Activated T-helper 17 cell treated with anti-CD3 and anti-CD28 coated beads, Interleukin-2, amount 50 U/mL, for 72 hours (primary cell): ENCODE results near the gene PSME3IP1. TPM values are rescaled to one million over a fixed set of nuclear protein-coding genes. Genes with fewer than 3 reads are reported as not detected.

Source experiments
- ATAC-seq: fragments of 150-1000 bp; cut with Tn5 transposase; replicated peaks from 2 replicates; pipeline ENCODE4 v1.10.0; 2021; ENCODE audit warnings: mild to moderate bottlenecking, moderate library complexity
- H3K27ac Mint-ChIP-seq: one replicate; pipeline ENCODE4 v1.8.0; 2022; ENCODE audit warnings: mixed read lengths
- H3K27me3 Mint-ChIP-seq: one replicate; pipeline ENCODE4 v1.8.0; 2022; ENCODE audit warnings: mixed read lengths
- H3K36me3 Mint-ChIP-seq: one replicate; pipeline ENCODE4 v1.8.0; 2022; ENCODE audit warnings: low read depth, mild to moderate bottlenecking, mixed read lengths
- H3K4me1 Mint-ChIP-seq: one replicate; pipeline ENCODE4 v1.8.0; 2022; ENCODE audit warnings: mixed read lengths
- H3K4me3 Mint-ChIP-seq: one replicate; pipeline ENCODE4 v1.8.0; 2022; ENCODE audit warnings: mild to moderate bottlenecking, mixed read lengths
- H3K9me3 Mint-ChIP-seq: one replicate; pipeline ENCODE4 v1.8.0; 2022; ENCODE audit warnings: mixed read lengths
- total RNA-seq, 2 donors: library from RNA; stranded (reverse); gene quantifications; one replicate each; pipeline ENCODE4 v1.2.3, GENCODE V29; 2022

Gene PSME3IP1
- total RNA-seq, 2 donors from 2014 or later, result 79.0 to 103 TPM

DNA sequence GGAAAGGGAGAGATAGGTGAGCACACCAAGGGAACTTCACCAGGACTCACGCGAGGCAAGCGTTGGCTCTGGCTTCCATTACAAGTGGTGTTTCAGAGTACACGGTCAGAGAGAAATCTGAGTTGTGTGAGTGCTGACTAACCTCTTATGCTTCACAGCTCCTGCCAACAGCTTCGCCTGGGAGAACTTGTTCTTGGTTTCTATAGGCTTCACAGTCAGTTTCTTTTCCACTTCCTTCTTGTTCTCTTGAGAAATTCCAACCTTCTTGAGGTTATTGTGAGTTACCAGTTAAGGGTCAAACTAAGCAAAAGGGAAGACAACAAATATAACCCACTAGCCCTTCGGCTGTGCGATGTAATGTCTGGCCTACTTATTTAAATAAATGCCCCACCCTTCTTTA lies 18.9 kb downstream of the PSME3IP1 start:
- H3K36me3 Mint-ChIP-seq, result peaks cover 96% of the 10 kb centered on the region
- no peak for ATAC-seq
- no peak overlapping the region for H3K27ac Mint-ChIP-seq
- no peaks in the 10 kb centered on the region for H3K9me3 Mint-ChIP-seq
- no peak overlapping the region for H3K4me3 Mint-ChIP-seq
- H3K27me3 Mint-ChIP-seq, result no peaks in the 10 kb centered on the region
- peaks cover 5% of the 10 kb centered on the region for H3K4me1 Mint-ChIP-seq

DNA sequence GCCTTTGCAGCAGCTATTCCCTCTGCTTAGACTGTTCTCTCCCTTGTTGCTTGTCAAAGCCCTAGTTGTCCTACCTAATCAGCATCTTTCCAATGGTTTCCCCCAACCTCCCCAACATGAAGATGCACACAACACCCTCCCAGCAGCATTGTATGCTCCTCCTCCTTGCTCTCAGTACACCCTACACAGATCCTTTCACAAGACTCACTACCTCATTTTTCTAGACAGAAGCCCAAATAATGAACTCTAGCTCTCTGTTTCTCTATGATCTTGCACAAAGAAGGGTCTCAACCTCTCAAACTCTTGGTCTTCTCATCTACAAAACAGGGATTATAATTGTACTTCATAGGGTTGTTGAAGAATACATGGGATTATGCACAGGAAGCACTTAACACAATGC lies 19.4 kb downstream of the PSME3IP1 start:
- no peaks in the 10 kb centered on the region for H3K27me3 Mint-ChIP-seq
- H3K27ac Mint-ChIP-seq, result no peak overlapping the region
- no peaks in the 10 kb centered on the region for H3K9me3 Mint-ChIP-seq
- no peak overlapping the region for H3K4me3 Mint-ChIP-seq
- H3K4me1 Mint-ChIP-seq, result peaks cover 5% of the 10 kb centered on the region
- ATAC-seq, result no peak
- H3K36me3 Mint-ChIP-seq, result peaks cover 96% of the 10 kb centered on the region

DNA sequence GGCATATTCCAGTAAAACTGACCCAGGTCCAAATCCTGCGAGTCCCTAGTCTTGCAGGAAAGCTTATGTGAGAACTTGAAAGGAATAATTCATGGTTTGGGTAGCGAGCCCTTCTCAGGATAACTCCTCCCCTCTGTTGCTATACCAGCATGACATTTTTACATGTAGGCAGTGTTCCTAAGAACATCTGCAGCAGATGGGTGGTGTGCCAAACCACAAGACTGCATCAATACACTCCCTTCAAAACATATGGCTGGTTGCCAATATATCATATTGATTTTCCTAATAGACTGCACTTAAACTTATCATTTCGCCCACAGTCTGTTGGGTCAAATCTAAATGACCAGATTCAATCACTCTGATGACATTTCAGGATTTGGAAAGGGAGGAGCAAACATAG lies 19.9 kb downstream of the PSME3IP1 start:
- Mint-ChIP-seq H3K27me3 (no peaks in the 10 kb centered on the region), H3K4me3 (no peak overlapping the region), H3K9me3 (no peaks in the 10 kb centered on the region), H3K36me3 (peaks cover 96% of the 10 kb centered on the region), H3K4me1 (peaks cover 5% of the 10 kb centered on the region), H3K27ac (no peak overlapping the region)
- ATAC-seq, result no peak

DNA sequence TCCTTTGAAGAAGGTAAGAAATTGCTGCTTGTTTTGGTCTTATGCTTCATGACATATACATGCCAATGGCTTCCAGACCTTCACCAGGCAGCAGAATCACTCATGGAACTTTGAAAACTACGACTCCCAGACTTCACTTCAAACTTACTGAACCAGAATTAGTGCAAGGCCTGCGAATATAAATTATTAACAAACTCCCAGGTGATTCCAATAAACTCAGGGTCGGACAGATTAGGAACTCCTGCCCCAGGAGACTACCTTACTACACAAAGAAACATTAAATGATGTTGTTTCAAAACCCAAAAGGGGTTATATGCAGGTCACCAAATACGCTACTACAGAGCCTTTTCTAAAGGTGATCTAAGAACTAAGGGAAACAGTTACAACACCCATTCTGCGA lies 20.4 kb downstream of the PSME3IP1 start:
- Mint-ChIP-seq H3K9me3 (no peaks in the 10 kb centered on the region), H3K4me3 (no peak overlapping the region), H3K36me3 (peaks cover 96% of the 10 kb centered on the region), H3K27ac (no peak overlapping the region), H3K27me3 (no peaks in the 10 kb centered on the region), H3K4me1 (peaks cover 5% of the 10 kb centered on the region)
- ATAC-seq, result no peak

DNA sequence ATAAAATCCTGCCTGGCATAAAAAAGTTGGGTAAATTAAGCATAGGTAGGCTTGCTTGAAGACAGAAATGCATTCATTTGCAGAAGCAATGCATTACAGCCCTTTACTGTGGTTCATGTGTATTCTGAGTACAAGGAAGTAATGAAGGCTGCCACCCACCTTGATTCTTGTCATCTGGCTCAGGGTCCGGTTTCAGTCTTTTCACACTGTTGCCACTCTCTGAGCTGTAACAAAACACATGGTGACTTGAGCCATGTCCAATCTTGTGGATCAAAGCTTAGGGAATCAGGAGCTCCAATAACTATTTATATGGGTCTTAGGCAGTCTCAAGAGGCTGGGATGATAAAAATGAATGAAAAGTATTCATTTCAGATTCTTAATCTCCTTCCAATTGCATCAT lies 22.0 kb downstream of the PSME3IP1 start:
- ATAC-seq, result no peak
- Mint-ChIP-seq H3K4me1 (peaks cover 5% of the 10 kb centered on the region), H3K27ac (no peak overlapping the region), H3K27me3 (no peaks in the 10 kb centered on the region), H3K36me3 (peaks cover 94% of the 10 kb centered on the region), H3K4me3 (no peak overlapping the region), H3K9me3 (no peaks in the 10 kb centered on the region)

DNA sequence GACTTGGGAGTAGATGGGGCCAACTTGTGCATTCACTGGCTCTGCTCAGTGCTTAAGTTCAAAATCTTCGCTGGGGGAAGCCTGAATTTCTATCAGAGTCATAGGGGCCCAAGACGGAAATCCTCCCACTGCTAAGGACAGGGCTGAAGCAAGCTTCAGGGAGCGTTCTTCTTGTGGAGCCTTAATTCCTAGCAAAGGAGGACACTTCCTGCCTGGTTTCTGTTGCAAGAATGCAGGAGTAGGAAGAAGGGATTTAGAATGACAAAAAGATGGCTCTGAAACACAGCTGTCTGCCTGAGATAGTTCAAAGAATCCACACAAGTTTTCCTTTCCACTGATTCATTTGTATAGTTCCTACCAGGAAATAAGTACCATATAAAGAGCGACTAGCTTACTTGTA lies 26.4 kb downstream of the PSME3IP1 start:
- no peaks in the 10 kb centered on the region for H3K27me3 Mint-ChIP-seq
- peaks cover 96% of the 10 kb centered on the region for H3K36me3 Mint-ChIP-seq
- no peaks in the 10 kb centered on the region for H3K9me3 Mint-ChIP-seq
- ATAC-seq, result no peak
- no peak overlapping the region for H3K4me3 Mint-ChIP-seq
- H3K4me1 Mint-ChIP-seq, result no peaks in the 10 kb centered on the region
- no peak overlapping the region for H3K27ac Mint-ChIP-seq

DNA sequence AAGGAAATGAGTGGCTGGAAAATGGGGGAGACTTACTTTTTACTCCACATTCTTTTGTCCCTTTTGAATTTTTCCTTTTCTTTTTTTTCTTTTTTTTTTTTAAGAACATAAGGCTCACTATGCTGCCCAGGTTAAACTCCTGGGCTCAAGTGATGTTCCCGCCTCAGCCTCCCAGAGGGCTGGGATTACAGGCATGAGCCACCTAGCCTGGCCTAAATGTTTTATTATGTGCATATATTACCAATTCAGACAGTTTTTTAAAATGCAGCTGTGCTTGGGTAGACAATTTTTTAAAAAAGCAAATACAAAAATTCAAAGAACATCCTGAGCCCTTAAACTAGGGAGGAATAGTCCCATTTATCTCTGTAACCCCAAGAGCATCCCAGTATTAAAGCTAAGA lies 28.3 kb downstream of the PSME3IP1 start:
- Mint-ChIP-seq H3K9me3 (no peaks in the 10 kb centered on the region), H3K4me3 (no peak overlapping the region), H3K4me1 (no peaks in the 10 kb centered on the region), H3K27ac (no peak overlapping the region), H3K36me3 (peaks cover 96% of the 10 kb centered on the region), H3K27me3 (no peaks in the 10 kb centered on the region)
- ATAC-seq, result no peak

DNA sequence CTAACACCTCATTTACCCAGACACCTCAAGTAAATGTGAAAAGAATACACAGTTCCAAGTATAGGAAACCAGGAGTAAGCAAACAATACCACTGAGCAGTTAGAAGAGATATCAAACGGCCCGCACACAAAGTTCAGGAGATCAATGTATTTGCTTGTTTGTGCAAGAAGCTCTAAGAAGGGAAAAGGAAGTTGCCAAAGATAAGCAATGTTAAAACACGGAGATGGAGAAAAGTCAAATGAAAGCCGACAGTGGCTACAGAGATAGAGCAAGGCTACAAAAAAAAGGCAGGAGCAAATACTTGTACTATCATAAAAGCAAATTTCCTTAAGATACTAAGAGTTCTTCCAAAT lies 29.5 kb downstream of the PSME3IP1 start:
- Mint-ChIP-seq H3K27ac (no peak overlapping the region), H3K36me3 (peaks cover 87% of the 10 kb centered on the region), H3K4me3 (no peak overlapping the region), H3K27me3 (no peaks in the 10 kb centered on the region), H3K9me3 (no peaks in the 10 kb centered on the region), H3K4me1 (no peaks in the 10 kb centered on the region)
- ATAC-seq, result no peak

DNA sequence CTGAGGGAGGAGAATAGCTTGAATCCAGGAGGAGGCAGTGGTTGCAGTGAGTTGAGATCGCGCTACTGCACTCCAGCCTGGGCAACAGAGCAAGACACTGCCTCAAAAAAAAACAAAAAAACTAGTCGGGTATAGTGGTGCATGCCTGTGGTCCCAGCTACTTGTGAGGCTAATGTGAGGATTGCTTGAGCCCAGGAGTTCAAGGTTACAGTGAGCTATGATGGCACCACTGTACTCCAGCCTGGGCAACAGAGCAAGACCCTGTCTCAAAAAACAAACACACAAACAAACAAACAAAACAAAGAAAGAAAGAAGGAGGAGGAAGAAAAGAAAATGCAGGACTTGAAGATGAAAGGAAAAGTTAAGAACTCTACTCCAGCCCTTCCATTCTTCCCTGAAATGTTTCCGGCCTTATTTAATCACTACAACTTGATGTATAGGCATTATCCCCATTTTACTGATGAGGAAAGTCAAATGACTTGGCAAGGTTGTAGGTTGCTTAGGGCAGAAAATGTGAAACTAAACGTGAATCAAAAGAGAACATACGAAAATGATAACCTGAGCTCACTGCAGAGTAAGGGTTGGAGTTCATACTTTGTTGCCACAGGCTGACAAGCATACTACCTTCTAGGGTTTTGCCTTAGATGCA lies 30.0 kb downstream of the PSME3IP1 start:
- Mint-ChIP-seq H3K9me3 (no peaks in the 10 kb centered on the region), H3K4me1 (no peaks in the 10 kb centered on the region), H3K27ac (no peak overlapping the region), H3K36me3 (peaks cover 82% of the 10 kb centered on the region), H3K27me3 (no peaks in the 10 kb centered on the region), H3K4me3 (no peak overlapping the region)
- no peak for ATAC-seq

DNA sequence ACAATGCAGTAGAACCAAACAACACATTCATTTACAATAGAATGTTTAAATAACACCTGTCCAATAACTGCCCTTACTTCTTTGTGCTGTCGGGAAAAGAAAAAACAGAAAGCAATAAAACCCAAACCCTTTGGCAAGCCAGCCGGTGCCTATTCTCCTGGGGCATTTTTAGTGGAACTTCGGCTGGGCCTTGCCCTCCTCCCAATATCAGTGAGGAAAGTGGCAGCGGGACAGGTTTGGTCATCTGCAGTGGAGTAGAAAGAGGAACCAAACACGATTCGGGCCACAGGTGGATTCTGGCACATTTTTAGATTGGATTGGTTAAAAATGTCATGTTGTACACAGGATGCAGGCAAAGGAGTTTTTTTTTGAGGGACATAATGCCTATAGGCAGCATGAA lies 32.0 kb downstream of the PSME3IP1 start:
- no peak for ATAC-seq
- H3K36me3 Mint-ChIP-seq, result peaks cover 64% of the 10 kb centered on the region
- no peak overlapping the region for H3K4me3 Mint-ChIP-seq
- H3K9me3 Mint-ChIP-seq, result no peaks in the 10 kb centered on the region
- H3K27me3 Mint-ChIP-seq, result no peaks in the 10 kb centered on the region
- no peaks in the 10 kb centered on the region for H3K4me1 Mint-ChIP-seq
- peak overlapping the region; percentile 34 for H3K27ac Mint-ChIP-seq

DNA sequence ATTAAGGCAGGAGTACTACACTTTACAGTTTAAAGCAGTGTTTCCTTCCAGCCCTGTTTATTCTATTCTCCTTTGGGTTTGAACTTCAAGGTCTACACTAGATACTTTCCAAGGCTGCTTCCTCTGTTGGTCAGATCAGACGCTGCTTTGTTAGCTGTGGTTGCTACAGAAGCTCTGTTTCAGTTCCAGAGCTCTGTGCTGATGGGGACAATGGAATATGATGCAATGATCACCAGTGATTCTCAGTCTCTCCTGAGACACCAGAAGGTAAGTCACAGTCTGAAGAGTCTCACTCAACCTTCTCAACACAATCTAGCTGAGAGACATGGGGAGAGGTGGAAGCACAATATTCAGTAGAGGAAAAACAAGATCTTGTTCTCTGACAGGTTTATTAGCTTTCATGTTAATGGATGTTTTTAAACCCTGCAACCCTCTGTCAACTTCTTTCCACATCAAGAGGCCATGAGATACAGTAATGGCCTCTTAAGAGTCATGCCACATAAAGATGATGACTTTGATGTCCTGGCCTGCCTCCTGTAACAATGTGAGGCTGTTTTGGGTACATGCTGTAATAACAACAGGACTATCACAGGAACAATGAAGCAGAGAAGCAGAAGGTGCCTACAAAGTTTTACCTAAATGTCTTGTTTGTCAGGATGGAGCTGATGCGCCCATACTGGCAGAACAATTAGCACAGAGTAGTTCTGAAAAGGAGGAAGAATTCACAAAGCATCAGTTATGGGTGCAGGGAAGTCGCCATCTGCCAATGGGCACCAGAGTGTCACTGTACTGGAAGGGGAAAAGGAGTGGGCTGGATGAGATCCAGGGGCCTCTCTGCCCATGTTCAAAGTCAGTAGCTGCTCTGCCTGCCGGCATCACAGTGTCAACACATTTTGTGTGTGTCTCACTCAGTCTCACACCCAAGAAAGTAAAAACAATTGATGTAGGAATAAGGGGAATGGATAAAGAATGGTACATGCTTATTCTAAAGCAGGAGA lies 33.4 kb downstream of the PSME3IP1 start:
- no peak overlapping the region for H3K27ac Mint-ChIP-seq
- no peaks in the 10 kb centered on the region for H3K4me1 Mint-ChIP-seq
- no peaks in the 10 kb centered on the region for H3K9me3 Mint-ChIP-seq
- peaks cover 51% of the 10 kb centered on the region for H3K36me3 Mint-ChIP-seq
- ATAC-seq, result no peak
- H3K27me3 Mint-ChIP-seq, result no peaks in the 10 kb centered on the region
- H3K4me3 Mint-ChIP-seq, result no peak overlapping the region

DNA sequence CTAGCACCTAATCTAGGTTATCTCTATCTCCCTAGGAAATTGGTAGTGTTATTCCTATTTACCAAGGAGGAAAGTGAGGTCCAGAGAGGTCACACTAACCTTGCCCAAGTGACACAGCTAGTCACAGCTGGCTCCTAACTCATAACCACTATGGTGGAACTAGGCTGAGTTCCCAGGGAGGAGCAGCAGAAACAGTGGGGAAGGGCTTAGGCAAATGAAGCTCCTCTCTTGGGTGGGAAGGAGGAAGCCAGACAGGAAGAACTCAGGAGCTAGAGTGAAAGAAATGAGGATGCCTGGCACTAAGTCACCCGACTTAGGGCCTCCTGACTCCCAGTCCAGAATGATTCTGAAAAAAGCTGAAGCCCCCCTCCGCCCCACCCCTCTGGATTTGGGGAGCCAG lies 34.5 kb downstream of the PSME3IP1 start:
- Mint-ChIP-seq H3K4me1 (no peaks in the 10 kb centered on the region), H3K9me3 (no peaks in the 10 kb centered on the region), H3K27me3 (no peaks in the 10 kb centered on the region), H3K36me3 (peaks cover 41% of the 10 kb centered on the region), H3K27ac (peak overlapping the region; percentile 36), H3K4me3 (no peak overlapping the region)
- ATAC-seq, result no peak

DNA sequence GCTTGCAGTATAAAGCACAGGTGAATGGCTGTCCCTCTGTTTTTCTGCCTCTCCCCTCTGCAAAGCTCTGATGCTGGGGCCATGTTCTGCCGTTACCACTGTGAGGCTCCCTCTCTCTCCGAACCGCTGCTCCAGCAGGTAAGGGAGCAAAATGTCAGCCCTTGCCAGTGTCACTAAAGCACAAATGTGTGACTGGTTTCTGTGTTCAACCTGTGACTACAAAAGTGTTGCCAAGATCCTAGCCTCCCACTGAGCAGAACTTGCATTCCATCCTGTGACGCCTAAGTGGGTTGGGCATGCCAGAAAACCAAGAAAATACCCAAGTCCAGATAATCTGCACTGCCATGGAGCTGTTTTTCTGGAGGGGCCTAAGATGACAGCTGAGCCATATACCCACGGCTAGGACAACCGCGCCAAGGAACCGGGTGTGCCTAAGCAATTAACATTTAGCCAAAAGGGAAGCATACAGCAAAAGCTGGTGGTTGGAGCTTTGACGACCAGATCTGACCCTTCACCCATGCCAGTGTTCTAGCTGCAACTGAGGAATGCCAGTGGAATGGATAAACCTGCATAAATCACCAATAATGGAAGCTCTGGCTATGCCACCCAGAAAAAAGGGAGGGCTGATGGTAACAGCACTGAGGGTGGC lies 35.0 kb downstream of the PSME3IP1 start:
- H3K4me1 Mint-ChIP-seq, result no peaks in the 10 kb centered on the region
- ATAC-seq, result no peak
- H3K4me3 Mint-ChIP-seq, result no peak overlapping the region
- no peaks in the 10 kb centered on the region for H3K27me3 Mint-ChIP-seq
- peak overlapping the region; percentile 36 for H3K27ac Mint-ChIP-seq
- peaks cover 35% of the 10 kb centered on the region for H3K36me3 Mint-ChIP-seq
- H3K9me3 Mint-ChIP-seq, result no peaks in the 10 kb centered on the region

DNA sequence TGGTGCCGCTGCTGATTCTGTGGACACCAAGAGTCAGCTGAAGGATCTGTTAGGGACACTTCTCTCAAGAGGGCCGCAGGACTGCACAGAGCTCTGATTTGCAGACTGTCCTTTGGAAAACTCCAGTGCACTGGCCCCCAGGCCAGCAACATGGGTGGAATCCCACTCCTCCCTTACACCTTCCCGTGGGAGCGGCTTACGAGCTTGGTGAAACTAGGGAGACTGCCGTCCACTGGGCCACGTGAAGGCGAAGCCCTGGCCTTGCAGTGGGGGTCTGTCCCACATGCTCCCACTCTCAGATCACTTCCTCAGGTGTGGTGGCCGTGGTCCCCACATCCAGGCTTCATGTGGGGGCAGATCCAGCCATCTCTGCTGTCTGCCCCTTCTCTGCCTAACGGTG lies 36.4 kb downstream of the PSME3IP1 start:
- H3K27me3 Mint-ChIP-seq, result no peaks in the 10 kb centered on the region
- peaks cover 21% of the 10 kb centered on the region for H3K36me3 Mint-ChIP-seq
- no peak overlapping the region for H3K27ac Mint-ChIP-seq
- ATAC-seq, result no peak
- no peak overlapping the region for H3K4me3 Mint-ChIP-seq
- no peaks in the 10 kb centered on the region for H3K4me1 Mint-ChIP-seq
- no peaks in the 10 kb centered on the region for H3K9me3 Mint-ChIP-seq

DNA sequence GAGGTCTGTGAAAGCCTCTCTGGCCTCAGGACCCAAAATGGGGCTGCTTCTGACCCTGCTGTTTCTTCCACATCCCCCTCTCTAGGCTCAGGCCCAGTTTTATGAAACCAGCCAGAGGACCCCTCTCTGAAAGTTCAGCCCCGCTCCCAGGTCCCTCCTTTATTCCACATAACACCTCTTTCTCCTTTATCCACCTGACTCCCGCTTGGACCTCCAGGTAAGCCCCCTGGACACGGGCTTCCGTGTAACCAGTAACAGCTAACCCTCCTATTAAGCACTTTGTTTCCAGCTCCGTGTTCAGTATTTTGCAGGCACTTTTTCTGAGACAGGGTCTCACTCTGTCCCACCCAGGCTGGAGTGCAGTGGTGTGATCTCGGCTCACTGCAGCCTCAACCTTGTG lies 37.4 kb downstream of the PSME3IP1 start:
- Mint-ChIP-seq H3K27me3 (no peaks in the 10 kb centered on the region), H3K36me3 (peaks cover 12% of the 10 kb centered on the region), H3K4me1 (no peaks in the 10 kb centered on the region), H3K4me3 (no peak overlapping the region), H3K9me3 (no peaks in the 10 kb centered on the region), H3K27ac (peak overlapping the region; percentile 37)
- no peak for ATAC-seq
